GM18868 (cell line): ENCODE results near the gene AHNAK2.

Experiments
- ATAC-seq: cut with Tn5 transposase; IDR thresholded peaks from one replicate; pipeline ENCODE4 v1.9.1; 2021; ENCODE audit warnings: mild to moderate bottlenecking, moderate library complexity; ENCODE audit not compliant: unreplicated experiment

The AHNAK2 gene

GRCh38 chr14:104940526-104941150 lies 37.5 kb downstream of the AHNAK2 start:
- ATAC-seq, result no peak

GRCh38 chr14:104939666-104940410 lies 38.3 kb downstream of the AHNAK2 start:
- ATAC-seq, result no peak

- ATAC-seq, result no peak
Observed at GRCh38 chr14:104938960-104939359, 39.2 kb downstream of the AHNAK2 start.

GRCh38 chr14:104938436-104938835 lies 39.7 kb downstream of the AHNAK2 start:
- no peak for ATAC-seq

GRCh38 chr14:104937694-104938365 lies 40.3 kb downstream of the AHNAK2 start:
- no peak for ATAC-seq

GRCh38 chr14:104937161-104937560 lies 41.0 kb downstream of the AHNAK2 start:
- no peak for ATAC-seq

GRCh38 chr14:104936361-104937155 lies 41.6 kb downstream of the AHNAK2 start:
- no peak for ATAC-seq

- no peak for ATAC-seq
Observed at GRCh38 chr14:104935955-104936354, 42.2 kb downstream of the AHNAK2 start.

- ATAC-seq, result no peak
Observed at GRCh38 chr14:104935026-104935650, 43.0 kb downstream of the AHNAK2 start.

- ATAC-seq, result no peak
Observed at GRCh38 chr14:104933746-104934733, 44.1 kb downstream of the AHNAK2 start.

GRCh38 chr14:104932676-104933631 lies 45.2 kb downstream of the AHNAK2 start:
- no peak for ATAC-seq

- no peak for ATAC-seq
Observed at GRCh38 chr14:104931771-104932675, 46.2 kb downstream of the AHNAK2 start.

- no peak for ATAC-seq
Observed at GRCh38 chr14:104931304-104931770, 46.8 kb downstream of the AHNAK2 start.

- ATAC-seq, result no peak
Observed at GRCh38 chr14:104930526-104931303, 47.5 kb downstream of the AHNAK2 start.

- ATAC-seq, result no peak
Observed at GRCh38 chr14:104929268-104930230, 48.6 kb downstream of the AHNAK2 start.
